H1 (cell line): ENCODE data around the gene VIPR1. TPM values are rescaled to one million over a fixed set of nuclear protein-coding genes. Genes with fewer than 3 reads are reported as not detected.

ENCODE experiments used
- CTCF ChIA-PET: fragments of 300-600 bp; sonication (Branson Sonifier 250); formaldehyde crosslinking; loops from one replicate; lab custom pipeline; 2021; ENCODE audit not compliant: partially characterized antibody; lab: Charles Lee
- POLR2A ChIA-PET: fragments of 300-600 bp; sonication (Branson Sonifier 250); formaldehyde crosslinking; loops from one replicate; lab custom pipeline; 2021; ENCODE audit warnings: inconsistent platforms; ENCODE audit not compliant: partially characterized antibody; lab: Charles Lee
- DNase-seq, 2 experiments: peaks; one replicate each; pipeline versions ENCODE4 v3.0.0 to v3.0.0-alpha.2; 2010 to 2022; ENCODE audit warnings: low spot score in 2 of 2, low read depth in 1 of 2, mixed read lengths in 1 of 2
- FAIRE-seq: peaks from 2 replicates; lab custom pipeline; 2011; peaks lifted over from hg19 to GRCh38; lab: Jason Lieb, UNC
- H2AFZ ChIP-seq: 2 replicates; pipeline ENCODE4 v1.8.1; 2012; ENCODE audit warnings: low read length, inconsistent platforms
- H2AK5ac ChIP-seq: 2 replicates; pipeline ENCODE4 v1.6.1; 2013; ENCODE audit warnings: low read depth, low read length
- H2BK120ac ChIP-seq: replicated peaks from 2 replicates; pipeline ENCODE3; 2013; ENCODE audit warnings: low read depth, low read length, inconsistent platforms
- H2BK12ac ChIP-seq: 2 replicates; pipeline ENCODE4 v1.6.1; 2013; ENCODE audit warnings: low read depth, low read length
- H2BK15ac ChIP-seq: 2 replicates; pipeline ENCODE4 v1.6.1; 2013; ENCODE audit warnings: low read length
- H2BK20ac ChIP-seq: 2 replicates; pipeline ENCODE4 v1.6.1; 2013; ENCODE audit warnings: low read length
- H2BK5ac ChIP-seq: 2 replicates; pipeline ENCODE4 v1.6.1; 2013; ENCODE audit warnings: low read depth, low read length
- H3K14ac ChIP-seq: 2 replicates; pipeline ENCODE4 v1.6.1; 2013; ENCODE audit warnings: inconsistent platforms; ENCODE audit not compliant: insufficient read length
- H3K18ac ChIP-seq: 2 replicates; pipeline ENCODE4 v1.6.1; 2013; ENCODE audit warnings: low read length; ENCODE audit errors: extremely low read depth
- H3K23ac ChIP-seq: 2 replicates; pipeline ENCODE4 v1.6.1; 2013; ENCODE audit warnings: inconsistent platforms; ENCODE audit not compliant: insufficient read length
- H3K23me2 ChIP-seq: 2 replicates; pipeline ENCODE4 v1.6.1; 2013; ENCODE audit warnings: low read depth, low read length
- H3K27ac ChIP-seq: 2 replicates; pipeline ENCODE4 v1.6.1; 2011; ENCODE audit warnings: low read depth, low read length, inconsistent platforms
- H3K27me3 ChIP-seq, 4 experiments: replicated peaks in 1 of 4; 1 replicate in 1 of 4; 2 replicates in 3 of 4; pipeline versions ENCODE4 v1.6.1 to v1.8.1; 2011 to 2013; ENCODE audit warnings: low read length in 3 of 4, mild to moderate bottlenecking in 3 of 4, inconsistent platforms in 2 of 4, mixed read lengths in 2 of 4, moderate library complexity in 1 of 4; ENCODE audit not compliant: control insufficient read depth in 3 of 4, insufficient read depth in 3 of 4; ENCODE audit errors: extremely low read depth in 1 of 4
- H3K36me3 ChIP-seq, 4 experiments: 2 replicates each; pipeline versions ENCODE4 v1.6.1 to v1.8.1; 2011 to 2013; ENCODE audit warnings: mild to moderate bottlenecking in 4 of 4, low read length in 3 of 4, moderate library complexity in 2 of 4, control low read depth in 1 of 4, inconsistent platforms in 1 of 4; ENCODE audit not compliant: insufficient read depth in 4 of 4, control insufficient read depth in 2 of 4
- H3K4ac ChIP-seq: replicated peaks from 2 replicates; pipeline ENCODE3; 2013; ENCODE audit warnings: low read length, low read depth, mixed read lengths, inconsistent platforms; ENCODE audit not compliant: insufficient read length
- H3K4me1 ChIP-seq, 4 experiments: replicated peaks in 1 of 4; 1 replicate in 1 of 4; 2 replicates in 3 of 4; pipeline versions ENCODE4 v1.6.1 to v1.8.1; 2011 to 2013; ENCODE audit warnings: low read length in 3 of 4, inconsistent platforms in 2 of 4, mixed read lengths in 1 of 4; ENCODE audit not compliant: insufficient read depth in 4 of 4, control insufficient read depth in 3 of 4
- H3K4me2 ChIP-seq, 2 experiments: 2 replicates each; pipeline versions ENCODE4 v1.6.1 to v1.8.1; 2011 to 2013; ENCODE audit warnings: low read depth in 2 of 2, low read length in 2 of 2, control low read depth in 1 of 2, inconsistent platforms in 1 of 2, mild to moderate bottlenecking in 1 of 2; ENCODE audit not compliant: insufficient read depth in 1 of 2
- H3K4me3 ChIP-seq, 4 experiments: fragments of 200-600, 300-600 bp in 1 of 4; sonication (generic), shearing (Covaris generic), sonication (Bioruptor Twin) in 1 of 4; 2 replicates each; pipeline versions ENCODE4 v1.5.1 to v1.8.1; 2011 to 2016; ENCODE audit warnings: low read length in 4 of 4, low read depth in 3 of 4, control low read depth in 2 of 4, inconsistent platforms in 2 of 4, mild to moderate bottlenecking in 2 of 4, mixed read lengths in 1 of 4, moderate library complexity in 1 of 4; ENCODE audit not compliant: insufficient read depth in 2 of 4; ENCODE audit errors: extremely low read depth in 1 of 4
- H3K56ac ChIP-seq: replicated peaks from 2 replicates; pipeline ENCODE3; 2013; ENCODE audit warnings: low read depth, mild to moderate bottlenecking, mixed read lengths, low read length, inconsistent platforms; ENCODE audit not compliant: insufficient read length
- H3K79me1 ChIP-seq: 2 replicates; pipeline ENCODE4 v1.6.1; 2013; ENCODE audit warnings: low read depth, low read length, control low read depth
- H3K79me2 ChIP-seq, 2 experiments: 2 replicates each; pipeline versions ENCODE4 v1.6.1 to v1.8.1; 2012 to 2013; ENCODE audit warnings: low read length in 2 of 2, mild to moderate bottlenecking in 2 of 2, inconsistent platforms in 1 of 2; ENCODE audit not compliant: insufficient read depth in 2 of 2, control insufficient read depth in 1 of 2
- H3K9ac ChIP-seq, 4 experiments: replicated peaks in 1 of 4; 1 replicate in 1 of 4; 2 replicates in 3 of 4; pipeline versions ENCODE4 v1.6.1 to v1.8.1; 2011 to 2013; ENCODE audit warnings: low read depth in 3 of 4, low read length in 3 of 4, control low read depth in 2 of 4, mild to moderate bottlenecking in 2 of 4, moderate library complexity in 2 of 4, inconsistent platforms in 1 of 4; ENCODE audit errors: extremely low read depth in 1 of 4
- H3K9me3 ChIP-seq, 2 experiments: 2 replicates each; pipeline versions ENCODE4 v1.6.1 to v1.8.1; 2012 to 2013; ENCODE audit warnings: mild to moderate bottlenecking in 2 of 2, moderate library complexity in 2 of 2, control low read depth in 1 of 2, inconsistent platforms in 1 of 2, low read depth in 1 of 2, low read length in 1 of 2, mixed read lengths in 1 of 2; ENCODE audit not compliant: insufficient read depth in 2 of 2
- H4K20me1 ChIP-seq, 2 experiments: replicated peaks in 1 of 2; 2 replicates each; pipeline versions ENCODE3 to v1.8.1; 2011 to 2013; ENCODE audit warnings: inconsistent platforms in 2 of 2, low read length in 2 of 2, mild to moderate bottlenecking in 1 of 2; ENCODE audit not compliant: insufficient read depth in 2 of 2, control insufficient read depth in 1 of 2
- H4K5ac ChIP-seq: 2 replicates; pipeline ENCODE4 v1.6.1; 2013; ENCODE audit warnings: low read length, low read depth, mixed read lengths, inconsistent platforms; ENCODE audit not compliant: insufficient read length
- H4K8ac ChIP-seq: 2 replicates; pipeline ENCODE4 v1.8.0; 2013; ENCODE audit warnings: mild to moderate bottlenecking, moderate library complexity, low read length, inconsistent platforms; ENCODE audit not compliant: insufficient read depth; ENCODE audit errors: extremely low read depth
- H4K91ac ChIP-seq: replicated peaks from 2 replicates; pipeline ENCODE3; 2013; ENCODE audit warnings: low read length, mixed read lengths, inconsistent platforms; ENCODE audit not compliant: insufficient read length
- CREB1 ChIP-seq: IDR thresholded peaks from 2 replicates; pipeline ENCODE4 v1.6.1; 2012; ENCODE audit warnings: inconsistent platforms
- FOSL1 ChIP-seq: IDR thresholded peaks from 2 replicates; pipeline ENCODE4 v1.6.1; 2011; ENCODE audit warnings: mild to moderate bottlenecking, low read depth, low read length, moderate library complexity; ENCODE audit not compliant: insufficient read depth
- GABPA ChIP-seq: IDR thresholded peaks from 2 replicates; pipeline ENCODE4 v1.6.1; 2011; ENCODE audit warnings: mild to moderate bottlenecking, low read length, moderate library complexity, borderline replicate concordance; ENCODE audit not compliant: insufficient read depth
- JUN ChIP-seq: IDR thresholded peaks from 2 replicates; pipeline ENCODE4 v1.6.1; 2011; ENCODE audit warnings: low read depth, mild to moderate bottlenecking, improper control_type of control experiment, low read length
- NANOG ChIP-seq: IDR thresholded peaks from 2 replicates; pipeline ENCODE4 v1.6.1; 2011; ENCODE audit warnings: low read length, low read depth, mild to moderate bottlenecking, inconsistent platforms; ENCODE audit not compliant: insufficient read depth, poor library complexity, severe bottlenecking
- NRF1 ChIP-seq: IDR thresholded peaks from 2 replicates; pipeline ENCODE4 v1.6.1; 2011; ENCODE audit warnings: mild to moderate bottlenecking, low read depth, low read length, improper control_type of control experiment
- POU5F1 ChIP-seq: IDR thresholded peaks from 2 replicates; pipeline ENCODE4 v1.6.1; 2011; ENCODE audit warnings: low read depth, mild to moderate bottlenecking, low read length, moderate library complexity
- RFX5 ChIP-seq: IDR thresholded peaks from 2 replicates; pipeline ENCODE4 v1.6.1; 2011; ENCODE audit warnings: low read depth, low read length, improper control_type of control experiment, borderline replicate concordance
- SIRT6 ChIP-seq: IDR thresholded peaks from one replicate; pipeline ENCODE4 v1.7.1; 2012; ENCODE audit warnings: low read length, inconsistent platforms
- SP1 ChIP-seq: IDR thresholded peaks from 2 replicates; pipeline ENCODE4 v1.6.1; 2011; ENCODE audit warnings: low read depth, low read length
- SP4 ChIP-seq: IDR thresholded peaks from 2 replicates; pipeline ENCODE4 v1.6.1; 2012; ENCODE audit warnings: low read length, inconsistent platforms
- ZNF274 ChIP-seq: IDR thresholded peaks from 2 replicates; pipeline ENCODE4 v1.7.0; 2012; ENCODE audit warnings: low read length, borderline replicate concordance; ENCODE audit errors: extremely low read depth
- WGBS, 2 experiments: shearing (Covaris generic) in 1 of 2; methylation state at CpG; one replicate each; pipeline versions ENCODE4 v1.1.6 to v1.1.7; 2013 to 2015; ENCODE audit warnings: low lambda C conversion rate in 2 of 2, mixed read lengths in 2 of 2, inconsistent platforms in 1 of 2, low coverage in 1 of 2, missing lambda C conversion rate in 1 of 2; ENCODE audit not compliant: insufficient replicate concordance in 2 of 2, insufficient coverage in 1 of 2, insufficient read length in 1 of 2; ENCODE audit errors: extremely low coverage in 1 of 2, missing lambda C conversion rate in 1 of 2; 5-methylcytosine and 5-hydroxymethylcytosine counted together
- polyA plus RNA-seq, 7 experiments: library from polyadenylated mRNA; depleted of rRNA in 3 of 7; stranded (reverse) in 5 of 7; unstranded in 2 of 7; fragments of >200 nt in 5 of 7; fragments of 200-250 nt in 2 of 7; gene quantifications; 1 replicate in 5 of 7; 2 replicates in 1 of 7; 4 replicates in 1 of 7; pipeline versions ENCODE4 v1.2.1 to v1.2.3, GENCODE V29; 2011 to 2013; ENCODE audit warnings: missing spikeins in 2 of 7, mixed read lengths in 2 of 7
- total RNA-seq: library from RNA; stranded (reverse); fragmentation: NEBNext Ultra II Directional; extraction: Animal tissue kit (Norgen Biotek cat#: 25700); gene quantifications from 2 replicates; pipeline ENCODE4 v1.2.1, GENCODE V29; 2021

The VIPR1 gene
- total and polyA plus RNA-seq, 2 of the 8 experiments (the other 6 are each of a cell fraction or from before 2014, with no cell fraction given), result 7.8 to 10.1 TPM

GRCh38 chr3:42520336-42520735 lies 17.9 kb downstream of the VIPR1 start:
- Histone ChIP-seq H3K9me3 (no peaks in the 10 kb centered on the region), H3K56ac (no peak overlapping the region), H3K23ac (no peak overlapping the region), H2BK15ac (no peak overlapping the region), H3K36me3 (no peaks in the 10 kb centered on the region), H3K79me1 (no peaks in the 10 kb centered on the region), H3K23me2 (no peaks in the 10 kb centered on the region; the same call in 1 of the 2 replicates), H3K27me3 (no peaks in the 10 kb centered on the region), H3K4me1 (no peaks in the 10 kb centered on the region), H4K8ac (no peak overlapping the region), H2BK20ac (no peak overlapping the region), H3K79me2 (no peaks in the 10 kb centered on the region), H4K5ac (no peak overlapping the region), H3K4ac (no peak overlapping the region), H4K91ac (no peak overlapping the region), H3K4me3 (no peak overlapping the region), H4K20me1 (no peaks in the 10 kb centered on the region), H3K4me2 (no peak overlapping the region), H2AFZ (no peak overlapping the region), H2BK12ac (no peak overlapping the region), H3K14ac (no peak overlapping the region), H3K27ac (no peak overlapping the region), H3K18ac (no peak overlapping the region), H2BK5ac (no peak overlapping the region), H2AK5ac (no peak overlapping the region), H2BK120ac (no peak overlapping the region), H3K9ac (no peak overlapping the region)
- FAIRE-seq (no peak), DNase-seq (no peak)
- ChIA-PET POLR2A (interaction anchor here (1.6 kb wide), 1 partner anchor 20 kb away, joined by 3 read pairs; no protein-coding TSS in a partner anchor), CTCF (interaction anchor here (1.9 to 23.3 kb wide), 2 partner anchors 11 to 22 kb away, joined by 19 to 458 read pairs; no protein-coding TSS in a partner anchor)
- no peak for TF ChIP-seq SP4
- no peak for TF ChIP-seq CREB1
- TF ChIP-seq SIRT6, result no peak
- no peak for TF ChIP-seq NANOG
- TF ChIP-seq ZNF274, result no peak
- no peak for TF ChIP-seq JUN
- no peak for TF ChIP-seq NRF1
- no peak for TF ChIP-seq GABPA
- no peak for TF ChIP-seq FOSL1
- TF ChIP-seq RFX5, result no peak
- no peak for TF ChIP-seq SP1
- TF ChIP-seq POU5F1, result no peak
- 81 to 100% methylated on average over 2 to 4 of the region's 4 CpGs for WGBS, 2 experiments
